PFSK-1 (cell line): ENCODE measurements around the gene PPP3CA.

ENCODE experiments used
- FOXP2 ChIP-seq: optimal IDR thresholded peaks from 2 replicates; pipeline ENCODE3; 2011; ENCODE audit warnings: borderline replicate concordance, control low read depth, inconsistent platforms; ENCODE audit not compliant: insufficient read depth; ENCODE audit errors: extremely low read length, extremely low read depth
- POLR2AphosphoS5 ChIP-seq: IDR thresholded peaks from 2 replicates; pipeline ENCODE4 v1.6.1; 2012; ENCODE audit warnings: low read depth, mild to moderate bottlenecking, control low read depth, low read length, moderate library complexity
- REST ChIP-seq, 2 experiments: IDR thresholded peaks; 2 replicates each; pipeline versions ENCODE4 v1.6.1 to v1.8.0; 2011 to 2012; ENCODE audit warnings: low read depth in 2 of 2, low read length in 2 of 2, control low read depth in 1 of 2, inconsistent platforms in 1 of 2, mild to moderate bottlenecking in 1 of 2, moderate library complexity in 1 of 2; ENCODE audit not compliant: insufficient read depth in 1 of 2
- SIN3A ChIP-seq: IDR thresholded peaks from 2 replicates; pipeline ENCODE4 v1.6.1; 2012; ENCODE audit warnings: mild to moderate bottlenecking, low read length, moderate library complexity, borderline replicate concordance; ENCODE audit not compliant: insufficient read depth
- TAF1 ChIP-seq: IDR thresholded peaks from 2 replicates; pipeline ENCODE4 v1.6.1; 2012; ENCODE audit warnings: low read length, control low read depth, borderline replicate concordance; ENCODE audit not compliant: insufficient read depth

- TF ChIP-seq POLR2AphosphoS5 (no peak), TAF1 (no peak), SIN3A (peak; percentile 34; the same call in 1 of the 2 replicates), REST (IDR thresholded peaks at IDR 0.05; ENCODE audit: insufficient read depth in 1 of 2, low read depth in 2 of 2, low read length in 2 of 2) (no peak), FOXP2 (no peak)
These were observed 42.4 kb downstream of the PPP3CA start for GRCh38 chr4:101304916-101305315.
